Inferior parietal cortex (tissue), 1 donor: Measurements from ENCODE around the gene OARD1.
"Not testable (repeated sequence)": the region's sequence is repeated elsewhere in the genome, so short reads cannot be mapped to it uniquely, and the experiment has no call there.

ENCODE experiments used
- DNase-seq: peaks from one replicate; pipeline ENCODE4 v3.0.0-alpha.2; 2016; ENCODE audit errors: extremely low spot score

The OARD1 gene, protein sequence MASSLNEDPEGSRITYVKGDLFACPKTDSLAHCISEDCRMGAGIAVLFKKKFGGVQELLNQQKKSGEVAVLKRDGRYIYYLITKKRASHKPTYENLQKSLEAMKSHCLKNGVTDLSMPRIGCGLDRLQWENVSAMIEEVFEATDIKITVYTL

DNA sequence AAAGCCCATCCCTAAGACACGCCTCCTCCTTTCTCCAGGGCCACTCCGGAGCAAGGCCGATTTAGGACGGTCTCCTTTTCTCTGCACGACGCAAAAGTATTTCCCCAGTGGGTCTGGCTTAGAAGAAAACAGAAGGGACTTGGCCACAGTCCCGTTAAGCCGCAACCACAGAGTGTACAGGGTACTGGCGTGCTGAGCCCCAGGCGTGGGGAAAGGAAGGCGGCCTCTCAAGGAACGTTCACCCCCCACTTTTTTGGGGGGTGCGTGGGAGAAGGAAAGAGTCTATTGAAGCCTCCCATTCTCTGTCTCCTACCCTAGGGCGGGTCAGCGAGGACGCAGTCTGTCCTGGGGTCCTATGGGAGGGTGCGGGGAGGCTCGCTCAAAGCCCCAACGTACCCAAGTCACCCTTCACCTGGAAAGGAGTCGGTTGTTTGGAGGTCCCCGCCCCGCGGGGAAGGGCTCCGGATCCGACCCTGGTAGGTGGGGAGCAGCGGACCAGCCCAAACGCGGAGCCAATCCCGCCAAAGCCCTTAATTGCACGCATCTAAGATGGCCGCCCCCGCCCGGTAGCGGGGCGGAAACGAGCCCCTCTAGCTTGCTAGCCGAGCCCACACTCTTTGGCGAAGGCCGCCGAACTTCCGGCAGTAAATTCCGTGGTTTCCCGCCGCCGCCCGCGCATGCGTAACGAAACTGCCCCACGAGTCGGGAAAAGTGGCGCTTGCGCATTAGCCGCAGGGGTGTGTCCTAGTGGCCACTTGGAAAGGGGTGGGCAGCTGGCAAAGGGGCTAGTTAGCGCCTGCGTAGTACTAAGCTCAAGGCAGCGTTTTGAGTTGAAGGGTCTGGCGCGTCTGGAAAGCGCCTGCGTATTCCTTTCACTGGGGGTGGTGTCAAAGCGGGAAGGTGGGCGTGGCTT, at the start of gene OARD1:
Gene OARD1, minus strand, starts transcription at position 434 of the 913 bp plus-strand sequence. CDS start 722 bp downstream, outside the sequence.
- DNase-seq = peak; percentile 99

- DNase-seq = no peak
Observed at GRCh38 chr6:41120058-41120457, 47.9 kb upstream of the OARD1 start.

DNA sequence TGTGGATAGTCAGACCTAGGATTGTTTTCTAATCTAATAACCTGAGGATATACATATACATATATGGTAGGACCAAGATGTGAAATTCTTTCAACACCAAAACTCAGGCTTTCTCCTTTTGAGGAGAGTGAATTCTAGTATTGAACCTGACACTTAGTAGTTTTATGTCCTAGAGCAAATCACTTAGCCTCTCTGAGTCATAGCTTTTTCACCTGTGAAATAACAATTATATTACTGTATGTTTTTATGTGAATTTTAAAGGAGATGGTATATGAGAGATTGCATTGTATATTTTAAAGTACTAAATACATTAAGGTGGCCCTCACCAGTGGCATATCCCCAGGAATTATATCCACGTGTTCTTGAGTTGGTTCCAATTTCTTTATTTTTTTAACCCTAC, 47.4 kb upstream of the OARD1 start:
- no peak for DNase-seq

- DNase-seq = not testable (repeated sequence)
Observed at GRCh38 chr6:41115027-41115426, 42.9 kb upstream of the OARD1 start.

GRCh38 chr6:41111017-41111416, 38.9 kb upstream of the OARD1 start:
- DNase-seq = no peak

DNA sequence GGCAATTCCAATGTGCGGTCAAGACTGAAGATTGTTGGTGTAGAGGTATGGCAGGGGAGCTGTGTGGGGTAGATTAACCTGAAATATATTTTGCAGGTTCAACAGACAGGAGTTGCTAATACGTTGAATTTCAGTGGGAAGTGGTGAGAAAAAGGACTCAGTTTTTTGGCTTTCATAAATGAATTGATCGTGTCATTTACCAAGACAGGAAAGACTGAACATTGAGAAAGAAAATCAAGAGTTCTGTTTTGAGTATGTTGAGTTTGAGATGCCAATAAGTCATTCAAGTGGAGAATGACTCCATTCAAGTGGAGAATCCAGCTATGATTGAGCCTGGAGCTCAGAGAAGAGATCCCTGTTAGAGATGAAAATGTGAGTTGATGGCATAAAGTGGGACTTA, 31.7 kb upstream of the OARD1 start:
- no peak for DNase-seq

GRCh38 chr6:41100871-41101287, 28.7 kb upstream of the OARD1 start:
- no peak for DNase-seq

GRCh38 chr6:41098366-41098765, 26.2 kb upstream of the OARD1 start:
- no peak for DNase-seq

GRCh38 chr6:41097467-41098090, 25.4 kb upstream of the OARD1 start:
- no peak for DNase-seq

DNA sequence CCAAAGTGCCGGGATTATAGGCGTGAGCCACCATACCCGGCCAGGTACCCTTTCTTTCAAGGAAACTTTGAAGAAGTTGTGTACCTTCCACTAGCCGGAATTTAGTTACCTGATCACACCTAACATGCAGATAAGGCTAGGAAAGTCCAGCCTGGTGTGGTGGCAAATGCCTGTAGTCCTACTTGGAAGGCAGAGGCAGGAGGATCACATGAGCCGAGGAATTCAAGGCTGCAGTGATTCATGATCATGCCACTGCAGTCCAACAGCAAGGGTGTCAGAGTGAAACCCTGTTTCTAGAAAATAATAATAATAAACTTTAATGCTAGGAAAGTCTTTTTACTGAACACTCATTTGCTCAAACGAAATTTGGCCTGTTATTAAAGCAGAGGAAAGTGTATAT, 21.6 kb upstream of the OARD1 start:
- no peak for DNase-seq

DNA sequence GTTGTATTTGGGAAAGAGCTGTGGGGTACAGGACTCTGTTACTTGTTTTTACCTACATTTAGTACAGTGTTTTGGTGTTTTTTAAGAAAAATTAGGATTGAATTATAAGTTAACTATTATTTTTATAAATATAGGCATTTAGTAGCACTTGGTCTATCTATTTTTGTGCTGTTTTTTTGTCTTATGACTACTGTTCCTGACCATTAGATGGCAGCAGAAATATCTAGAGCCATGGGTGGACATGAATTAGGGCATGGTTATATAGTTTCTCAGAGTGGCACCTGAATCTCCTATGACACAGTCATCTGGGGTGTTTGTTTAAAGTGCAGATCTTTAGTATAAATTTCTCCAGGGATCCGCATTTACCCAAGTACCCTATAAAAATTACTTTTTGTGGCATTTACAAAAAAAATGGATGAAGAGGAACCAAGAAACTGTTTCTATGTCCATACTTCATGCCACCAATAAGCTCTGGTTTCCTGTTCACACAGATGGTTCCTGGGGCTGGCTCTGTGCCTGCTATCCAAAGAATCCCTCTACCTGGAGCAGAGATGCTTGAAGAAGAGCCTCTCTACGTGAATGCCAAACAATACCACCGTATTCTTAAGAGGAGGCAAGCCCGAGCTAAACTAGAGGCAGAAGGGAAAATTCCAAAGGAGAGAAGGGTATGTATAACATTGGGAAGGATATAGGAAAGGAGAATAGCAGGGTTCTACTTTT, 20.4 kb upstream of the OARD1 start:
- DNase-seq = no peak

- DNase-seq = no peak
Observed at GRCh38 chr6:41090841-41091761, 18.9 kb upstream of the OARD1 start.

DNA sequence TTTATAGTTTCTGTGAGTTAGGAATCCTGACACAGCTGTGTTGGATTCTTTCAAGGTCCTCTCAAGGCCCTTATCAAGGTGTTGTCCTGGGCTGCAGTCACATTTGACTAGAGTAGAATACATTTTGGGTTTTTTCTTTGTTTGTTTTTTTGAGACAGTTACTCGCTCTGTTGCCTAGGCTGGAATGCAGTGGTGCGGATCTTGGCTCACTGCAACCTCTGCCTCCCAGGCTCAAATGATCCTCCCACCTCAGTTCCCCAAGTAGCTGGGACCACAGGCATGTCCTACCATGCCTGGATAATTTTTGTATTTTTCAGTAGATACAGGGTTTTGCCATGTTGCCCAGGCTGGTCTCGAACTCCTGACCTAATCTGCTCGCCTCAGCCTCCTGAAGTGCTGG, 16.3 kb upstream of the OARD1 start:
- no peak for DNase-seq

DNA sequence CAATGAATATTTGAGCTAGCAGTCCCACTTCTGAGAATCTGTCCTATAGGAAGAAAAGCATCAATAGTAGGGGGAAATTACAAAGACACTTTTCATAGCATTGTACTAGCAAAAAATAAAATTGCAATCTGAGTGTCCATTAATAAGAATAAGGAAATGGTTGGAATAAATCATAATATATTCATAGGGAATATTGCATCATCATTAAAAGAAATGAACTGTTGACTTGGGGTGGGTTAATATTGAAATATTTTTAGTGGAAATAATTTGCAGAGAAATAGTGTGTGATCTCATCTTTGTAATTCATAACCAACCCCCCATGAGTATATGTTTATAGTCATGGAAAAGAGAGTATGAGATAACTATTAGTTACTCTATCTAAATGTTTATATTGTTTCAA, 13.0 kb upstream of the OARD1 start:
- no peak for DNase-seq

GRCh38 chr6:41083072-41083471, 10.9 kb upstream of the OARD1 start:
- no peak for DNase-seq

DNA sequence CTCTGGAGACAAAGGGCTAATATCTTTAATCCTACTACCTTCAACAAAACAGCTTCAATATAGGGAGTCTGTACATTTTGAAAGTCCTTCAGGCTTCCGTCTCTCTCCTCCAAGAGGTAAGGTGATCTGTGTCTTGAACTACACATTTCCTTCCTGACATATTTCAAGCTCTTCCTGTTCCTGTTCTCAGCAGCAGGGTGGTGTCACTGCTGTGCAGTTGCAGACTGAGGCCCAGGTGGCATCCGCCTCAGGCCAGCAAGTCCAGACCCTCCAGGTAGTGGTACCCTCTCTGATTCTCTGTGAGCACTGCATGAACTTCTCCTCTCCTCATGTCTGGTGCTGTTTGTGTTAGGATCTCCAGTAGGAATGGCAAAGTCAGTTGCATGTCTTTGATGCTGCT, 8.5 kb upstream of the OARD1 start:
- DNase-seq = no peak

DNA sequence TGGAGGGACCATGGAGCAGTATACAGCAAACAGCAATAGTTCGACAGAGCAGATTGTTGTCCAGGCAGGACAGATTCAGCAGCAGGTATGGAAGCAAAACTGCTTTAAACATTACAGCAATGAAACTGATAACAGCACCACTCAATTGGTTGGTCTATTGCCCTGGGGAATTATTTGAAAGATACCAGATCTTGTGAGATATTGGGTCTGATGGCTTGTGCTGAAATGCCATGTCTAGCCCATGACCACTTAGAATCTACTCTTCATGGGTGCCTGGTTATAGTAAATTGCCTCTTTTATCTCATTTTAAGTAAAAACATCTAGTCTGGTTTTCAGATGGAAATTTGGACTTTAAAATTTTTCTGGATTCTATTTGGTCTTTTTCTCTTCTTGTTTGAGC, 6.9 kb upstream of the OARD1 start:
- no peak for DNase-seq

- no peak for DNase-seq
Observed at GRCh38 chr6:41078101-41078500, 5.9 kb upstream of the OARD1 start.

DNA sequence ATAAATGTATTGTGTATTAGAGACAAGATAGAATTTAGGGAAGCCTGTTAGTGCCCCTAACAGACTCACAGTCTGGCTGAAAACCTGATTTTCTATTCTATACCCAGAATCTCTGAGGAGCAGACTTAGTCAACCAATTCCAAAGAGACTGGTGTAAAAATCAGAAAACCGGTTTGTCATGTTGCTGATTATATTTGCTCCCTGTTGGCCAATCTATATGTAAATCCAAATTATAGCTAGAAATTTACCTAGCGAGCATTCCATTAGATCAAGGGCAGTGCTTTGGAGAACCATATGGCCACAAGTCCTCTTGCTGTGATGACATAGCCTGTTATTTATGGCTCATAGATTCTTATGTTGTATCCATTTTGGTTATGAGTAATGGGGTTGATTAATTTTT, 5.4 kb upstream of the OARD1 start:
- no peak for DNase-seq

DNA sequence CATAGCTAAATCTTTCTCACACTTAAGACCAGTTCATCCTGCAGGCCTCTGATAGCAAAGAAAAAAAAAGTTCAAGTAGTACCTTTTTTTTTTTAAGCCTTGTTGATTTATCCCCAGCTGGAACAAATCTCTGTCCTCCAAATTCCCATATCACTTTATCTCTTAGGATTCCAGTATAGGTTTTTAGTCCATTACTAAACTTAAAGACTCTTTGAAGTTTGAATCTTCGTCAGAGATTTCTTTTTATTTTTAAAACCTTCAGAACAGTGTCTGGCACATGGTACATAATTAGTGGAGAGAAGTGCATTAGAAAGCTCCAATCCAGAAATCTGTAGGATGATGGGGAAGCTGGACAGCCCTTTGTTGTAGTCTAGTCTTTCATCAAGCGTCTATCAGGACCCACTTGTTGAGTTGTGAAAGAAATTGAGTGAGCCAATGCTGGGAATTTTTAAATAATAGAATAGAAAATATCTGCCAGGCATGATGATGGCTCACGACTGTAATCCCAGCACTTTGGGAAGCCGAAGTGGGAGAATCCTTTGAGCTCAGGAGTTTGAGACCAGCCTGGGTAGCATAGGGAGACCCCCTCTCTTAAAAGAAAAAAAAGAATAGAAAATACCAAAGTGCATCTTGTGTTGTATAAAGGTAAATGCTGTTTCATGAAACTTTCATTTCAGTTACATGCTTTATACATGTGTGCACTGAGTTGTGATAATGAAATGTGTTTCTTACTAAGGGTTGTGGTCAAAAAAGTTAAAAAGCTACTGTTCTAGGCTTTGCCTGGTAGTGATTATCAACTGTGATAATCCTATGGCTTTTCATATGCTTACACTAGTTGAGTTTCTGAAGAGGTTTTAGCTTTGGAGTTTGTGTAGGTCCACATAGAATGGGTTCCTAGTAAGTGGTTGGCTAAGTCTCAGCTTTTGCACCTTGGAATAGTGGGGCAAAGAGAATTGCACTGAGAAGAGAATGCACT, 3.8 kb upstream of the OARD1 start:
- no peak for DNase-seq
